ENCODE data around the gene ZBTB42. TPM values are rescaled to one million over a fixed set of nuclear protein-coding genes. Genes with fewer than 3 reads are reported as not detected.

Gene ZBTB42
- total RNA-seq, 1 experiment from 2014 or later, result 11.8 TPM

GRCh38 chr14:104793703-104793959 lies 7.3 kb upstream of the ZBTB42 start:
- Mint-ChIP-seq H3K4me3 (ENCODE audit: low read depth, unreplicated experiment) (peak overlapping the region; percentile 81), H3K27me3 (ENCODE audit: unreplicated experiment) (no peaks in the 10 kb centered on the region), H3K9me3 (ENCODE audit: low read depth, unreplicated experiment) (no peaks in the 10 kb centered on the region), H3K4me1 (ENCODE audit: low read depth, unreplicated experiment) (peaks cover 26% of the 10 kb centered on the region), H3K36me3 (ENCODE audit: insufficient read depth, unreplicated experiment) (peaks cover 30% of the 10 kb centered on the region), H3K27ac (ENCODE audit: unreplicated experiment) (peak overlapping the region; percentile 35)
- no peak for DNase-seq
- CTCF ChIA-PET, result interaction anchor here (1.8 kb wide), 1 partner anchor 25 kb away, joined by 6 read pairs; no protein-coding TSS in a partner anchor
- BruUV-seq (replicated peaks), result no TSS peak
- intact Hi-C loops (cut with micrococcal nuclease; ENCODE audit: unreplicated experiment), result no loop called here
- no peak for TF ChIP-seq CTCF (IDR thresholded peaks at IDR 0.05; ENCODE audit: unreplicated experiment)

GRCh38 chr14:104794099-104794498 lies 6.8 kb upstream of the ZBTB42 start:
- H3K9me3 Mint-ChIP-seq (ENCODE audit: low read depth, unreplicated experiment), result no peaks in the 10 kb centered on the region
- H3K27ac Mint-ChIP-seq (ENCODE audit: unreplicated experiment), result peak overlapping the region; percentile 35
- peaks cover 30% of the 10 kb centered on the region for H3K36me3 Mint-ChIP-seq (ENCODE audit: insufficient read depth, unreplicated experiment)
- BruUV-seq (replicated peaks), result TSS peak; percentile 66
- H3K27me3 Mint-ChIP-seq (ENCODE audit: unreplicated experiment), result no peaks in the 10 kb centered on the region
- CTCF ChIA-PET, result interaction anchor here (1.8 kb wide), 1 partner anchor 26 kb away, joined by 6 read pairs; no protein-coding TSS in a partner anchor
- H3K4me3 Mint-ChIP-seq (ENCODE audit: low read depth, unreplicated experiment), result peak overlapping the region; percentile 81
- TF ChIP-seq CTCF (IDR thresholded peaks at IDR 0.05; ENCODE audit: unreplicated experiment), result no peak
- H3K4me1 Mint-ChIP-seq (ENCODE audit: low read depth, unreplicated experiment), result peaks cover 31% of the 10 kb centered on the region
- peak; percentile 79 for DNase-seq
- intact Hi-C loops (cut with micrococcal nuclease; ENCODE audit: unreplicated experiment), result no loop called here

- peaks cover 30% of the 10 kb centered on the region for H3K36me3 Mint-ChIP-seq (ENCODE audit: insufficient read depth, unreplicated experiment)
- peak; percentile 32 for DNase-seq
- H3K27ac Mint-ChIP-seq (ENCODE audit: unreplicated experiment), result peak overlapping the region; percentile 35
- no peaks in the 10 kb centered on the region for H3K27me3 Mint-ChIP-seq (ENCODE audit: unreplicated experiment)
- CTCF ChIA-PET, result interaction anchor here (1.8 kb wide), 1 partner anchor 26 kb away, joined by 6 read pairs; no protein-coding TSS in a partner anchor
- no peak for TF ChIP-seq CTCF (IDR thresholded peaks at IDR 0.05; ENCODE audit: unreplicated experiment)
- peak overlapping the region; percentile 81 for H3K4me3 Mint-ChIP-seq (ENCODE audit: low read depth, unreplicated experiment)
- no peaks in the 10 kb centered on the region for H3K9me3 Mint-ChIP-seq (ENCODE audit: low read depth, unreplicated experiment)
- intact Hi-C loops (cut with micrococcal nuclease; ENCODE audit: unreplicated experiment), result no loop called here
- no TSS peak for BruUV-seq (replicated peaks)
- peaks cover 36% of the 10 kb centered on the region for H3K4me1 Mint-ChIP-seq (ENCODE audit: low read depth, unreplicated experiment)
Measured at GRCh38 chr14:104794631-104794992, 6.3 kb upstream of the ZBTB42 start.

- peaks cover 40% of the 10 kb centered on the region for H3K4me1 Mint-ChIP-seq (ENCODE audit: low read depth, unreplicated experiment)
- H3K4me3 Mint-ChIP-seq (ENCODE audit: low read depth, unreplicated experiment), result peak within 1 kb of the TSS; percentile 81
- H3K27me3 Mint-ChIP-seq (ENCODE audit: unreplicated experiment), result no peaks in the 10 kb centered on the region
- intact Hi-C loops (cut with micrococcal nuclease; ENCODE audit: unreplicated experiment), result no loop called here
- BruUV-seq (replicated peaks), result no TSS peak
- CTCF ChIA-PET, result interaction anchor here (1.8 kb wide), 1 partner anchor 27 kb away, joined by 6 read pairs; no protein-coding TSS in a partner anchor
- H3K9me3 Mint-ChIP-seq (ENCODE audit: low read depth, unreplicated experiment), result no peaks in the 10 kb centered on the region
- no peak for TF ChIP-seq CTCF (IDR thresholded peaks at IDR 0.05; ENCODE audit: unreplicated experiment)
- no peak for DNase-seq
- H3K27ac Mint-ChIP-seq (ENCODE audit: unreplicated experiment), result peak within 1 kb of the TSS; percentile 35
- peaks cover 30% of the 10 kb centered on the region for H3K36me3 Mint-ChIP-seq (ENCODE audit: insufficient read depth, unreplicated experiment)
Measured at GRCh38 chr14:104794993-104795780, 5.7 kb upstream of the ZBTB42 start, which contains the start of gene AKT1. TSS of gene AKT1 (minus strand) at chr14:104795748. CDS start at chr14:104792643, 3,105 bp downstream.

All from Calu3 (cell line).